ENCODE data around the gene ACSL6. TPM values are rescaled to one million over a fixed set of nuclear protein-coding genes. Genes with fewer than 3 reads are reported as not detected.

The ACSL6 gene
- total and polyA plus RNA-seq, 2 donors from 2014 or later = 1.4 to 2.1 TPM

GRCh38 chr5:131987251-131987650, 24.2 kb downstream of the ACSL6 start:
- H3K27ac ChIP-seq (ENCODE audit: low read depth in 2 of 2, low read length in 2 of 2) = no peak overlapping the region
- H3K9ac ChIP-seq (ENCODE audit: low read length in 3 of 3) = no peak overlapping the region
- no peaks in the 10 kb centered on the region for H3K27me3 ChIP-seq (ENCODE audit: control insufficient read depth, insufficient read depth, low read length)
- H3K4me1 ChIP-seq (ENCODE audit: control insufficient read depth in 2 of 3, insufficient read depth in 2 of 3, low read depth in 1 of 3, low read length in 3 of 3) = no peaks in the 10 kb centered on the region
- DNase-seq (peak in 1 of 5 donors; percentile 39), FAIRE-seq (no peak)
- H3K36me3 ChIP-seq (ENCODE audit: control insufficient read depth in 2 of 3, insufficient read depth in 3 of 3, low read length in 3 of 3) = no peaks in the 10 kb centered on the region
- intact Hi-C loops (cut with DNase I) = no loop called here
- no peaks in the 10 kb centered on the region for H3K9me3 ChIP-seq (ENCODE audit: control insufficient read depth in 2 of 3, insufficient read depth in 1 of 3, low read length in 3 of 3)
- TF ChIP-seq CTCF (IDR thresholded peaks at IDR 0.05; ENCODE audit: borderline replicate concordance, extremely low read depth, insufficient read depth) = no peak
- H3K4me3 ChIP-seq (ENCODE audit: low read length in 3 of 3) = no peak overlapping the region

GRCh38 chr5:131986161-131986912, 25.1 kb downstream of the ACSL6 start:
- Histone ChIP-seq H3K36me3 (ENCODE audit: control insufficient read depth in 2 of 3, insufficient read depth in 3 of 3, low read length in 3 of 3) (no peaks in the 10 kb centered on the region), H3K27me3 (ENCODE audit: control insufficient read depth, insufficient read depth, low read length) (no peaks in the 10 kb centered on the region), H3K4me1 (ENCODE audit: control insufficient read depth in 2 of 3, insufficient read depth in 2 of 3, low read depth in 1 of 3, low read length in 3 of 3) (no peaks in the 10 kb centered on the region), H3K9ac (ENCODE audit: low read length in 3 of 3) (no peak overlapping the region), H3K9me3 (ENCODE audit: control insufficient read depth in 2 of 3, insufficient read depth in 1 of 3, low read length in 3 of 3) (no peaks in the 10 kb centered on the region), H3K4me3 (ENCODE audit: low read length in 3 of 3) (no peak overlapping the region), H3K27ac (ENCODE audit: low read depth in 2 of 2, low read length in 2 of 2) (no peak overlapping the region)
- DNase-seq = peak in 1 of 5 donors; percentile 26
- FAIRE-seq = no peak
- intact Hi-C loops (cut with DNase I) = no loop called here
- no peak for TF ChIP-seq CTCF (IDR thresholded peaks at IDR 0.05; ENCODE audit: borderline replicate concordance, extremely low read depth, insufficient read depth)

- Histone ChIP-seq H3K36me3 (ENCODE audit: control insufficient read depth in 2 of 3, insufficient read depth in 3 of 3, low read length in 3 of 3) (no peaks in the 10 kb centered on the region), H3K4me1 (ENCODE audit: control insufficient read depth in 2 of 3, insufficient read depth in 2 of 3, low read depth in 1 of 3, low read length in 3 of 3) (no peaks in the 10 kb centered on the region), H3K9ac (ENCODE audit: low read length in 3 of 3) (no peak overlapping the region), H3K4me3 (ENCODE audit: low read length in 3 of 3) (no peak overlapping the region), H3K27ac (ENCODE audit: low read depth in 2 of 2, low read length in 2 of 2) (no peak overlapping the region), H3K9me3 (ENCODE audit: control insufficient read depth in 2 of 3, insufficient read depth in 1 of 3, low read length in 3 of 3) (no peaks in the 10 kb centered on the region), H3K27me3 (ENCODE audit: control insufficient read depth, insufficient read depth, low read length) (no peaks in the 10 kb centered on the region)
- intact Hi-C loops (cut with DNase I) = no loop called here
- FAIRE-seq = no peak
- DNase-seq = peak in 1 of 5 donors; percentile 67
- no peak for TF ChIP-seq CTCF (IDR thresholded peaks at IDR 0.05; ENCODE audit: borderline replicate concordance, extremely low read depth, insufficient read depth)
These were observed 26.3 kb downstream of the ACSL6 start for GRCh38 chr5:131984956-131985665.
